Fibroblast of the aortic adventitia (primary cell): ENCODE data around the gene ZBTB16. TPM values are rescaled to one million over a fixed set of nuclear protein-coding genes. Genes with fewer than 3 reads are reported as not detected.

Experiments
- DNase-seq: peaks from one replicate; pipeline ENCODE4 v3.0.0-alpha.2; 2010; ENCODE audit warnings: low read depth
- H3K4me3 ChIP-seq: 2 replicates; pipeline ENCODE4 v1.5.1; 2011; ENCODE audit warnings: low read depth, mild to moderate bottlenecking, control low read depth, low read length, moderate library complexity
- CTCF ChIP-seq: IDR thresholded peaks from 2 replicates; pipeline ENCODE4 v1.5.1; 2011; ENCODE audit warnings: mild to moderate bottlenecking, low read length, control low read depth, inconsistent platforms; ENCODE audit not compliant: insufficient read depth
- total RNA-seq: library from RNA; depleted of rRNA; stranded (reverse); fragments of >200 nt; gene quantifications from 2 replicates; pipeline ENCODE4 v1.2.3, GENCODE V29; 2012; ENCODE audit warnings: low replicate concordance

ZBTB16 gene
- total RNA-seq, 1 donor, result 0.27 TPM

GRCh38 chr11:114019046-114019445 is 40.5 kb upstream of the ZBTB16 start:
- DNase-seq, result no peak
- TF ChIP-seq CTCF, result no peak
- no peak overlapping the region for H3K4me3 ChIP-seq

- H3K4me3 ChIP-seq, result no peak overlapping the region
- TF ChIP-seq CTCF, result no peak
- DNase-seq, result no peak
Observed at GRCh38 chr11:114019574-114019973, 39.9 kb upstream of the ZBTB16 start.

GRCh38 chr11:114025329-114025907 is 34.1 kb upstream of the ZBTB16 start:
- no peak for TF ChIP-seq CTCF
- no peak overlapping the region for H3K4me3 ChIP-seq
- DNase-seq, result no peak

- TF ChIP-seq CTCF, result peak; percentile 10
- peak; percentile 7 for DNase-seq
- no peak overlapping the region for H3K4me3 ChIP-seq
Observed at GRCh38 chr11:114026355-114026754, 33.2 kb upstream of the ZBTB16 start.

- DNase-seq, result no peak
- H3K4me3 ChIP-seq, result no peak overlapping the region
- TF ChIP-seq CTCF, result no peak
Observed at GRCh38 chr11:114027391-114027790, 32.1 kb upstream of the ZBTB16 start.

GRCh38 chr11:114027926-114028325 is 31.6 kb upstream of the ZBTB16 start:
- DNase-seq, result no peak
- no peak for TF ChIP-seq CTCF
- H3K4me3 ChIP-seq, result no peak overlapping the region
